OCI-LY3 (cell line): ENCODE data around the gene PDCD6IP.

Source experiments
- H2AFZ ChIP-seq: fragments of 200-600, 300-600 bp; shearing (Covaris generic); 2 replicates; pipeline ENCODE4 v1.6.0; 2014; ENCODE audit warnings: antibody characterized with exemption, low read depth, low read length
- H3K27ac ChIP-seq: fragments of 200-600, 300-600 bp; sonication (generic); 2 replicates; pipeline ENCODE4 v1.5.1; 2014; ENCODE audit warnings: mild to moderate bottlenecking, low read length, moderate library complexity, mixed read lengths
- H3K27me3 ChIP-seq: fragments of 200-600, 300-600 bp; sonication (generic); 2 replicates; pipeline ENCODE4 v1.6.1; 2014; ENCODE audit warnings: low read depth, low read length, mixed read lengths
- H3K36me3 ChIP-seq: fragments of 200-600, 300-600 bp; sonication (generic); replicated peaks from 2 replicates; pipeline ENCODE3; 2014; ENCODE audit warnings: low read depth, low read length, mixed read lengths
- H3K4me1 ChIP-seq: fragments of 300-600, 200-600 bp; sonication (generic); 2 replicates; pipeline ENCODE4 v1.6.1; 2014; ENCODE audit warnings: low read length, mixed read lengths
- H3K4me2 ChIP-seq: fragments of 200-600, 300-600 bp; sonication (generic); 2 replicates; pipeline ENCODE4 v1.6.1; 2014; ENCODE audit warnings: low read length, mixed read lengths
- H3K4me3 ChIP-seq: fragments of 300-600, 200-600 bp; sonication (generic); 2 replicates; pipeline ENCODE4 v1.5.1; 2014; ENCODE audit warnings: antibody characterized with exemption, mild to moderate bottlenecking, low read length, moderate library complexity
- H3K79me2 ChIP-seq: fragments of 300-600, 200-600 bp; shearing (Covaris generic); 2 replicates; pipeline ENCODE4 v1.6.1; 2014; ENCODE audit warnings: mild to moderate bottlenecking, low read length, mixed read lengths
- H3K9ac ChIP-seq: fragments of 300-600, 200-600 bp; shearing (Covaris generic); 2 replicates; pipeline ENCODE4 v1.6.0; 2014; ENCODE audit warnings: mild to moderate bottlenecking, low read length, moderate library complexity
- H3K9me3 ChIP-seq: fragments of 200-600, 300-600 bp; shearing (Covaris generic); 2 replicates; pipeline ENCODE4 v1.6.1; 2014; ENCODE audit warnings: low read length, mixed read lengths; ENCODE audit not compliant: insufficient read depth
- H4K20me1 ChIP-seq: fragments of 200-600, 300-600 bp; sonication (generic); 2 replicates; pipeline ENCODE4 v1.6.1; 2016; ENCODE audit warnings: low read length, mixed read lengths; ENCODE audit not compliant: insufficient read depth
- EZH2phosphoT487 ChIP-seq: fragments of 200-600 bp; shearing (Covaris generic); IDR thresholded peaks from 2 replicates; pipeline ENCODE4 v1.6.1; 2018; ENCODE audit warnings: antibody characterized with exemption, mixed run types, low read depth
- TF ChIP-seq, protein P1 (sequence below): fragments of 200-600, 300-600 bp; sonication (generic); IDR thresholded peaks from 2 replicates; pipeline ENCODE4 v1.5.1; 2014; ENCODE audit warnings: antibody characterized with exemption, low read length, low read depth

PDCD6IP gene

GRCh38 chr3:33758281-33758680 is 40.1 kb upstream of the PDCD6IP start:
- H3K27ac ChIP-seq = no peak overlapping the region
- TF ChIP-seq EZH2phosphoT487 = no peak
- TF ChIP-seq, protein P1, sequence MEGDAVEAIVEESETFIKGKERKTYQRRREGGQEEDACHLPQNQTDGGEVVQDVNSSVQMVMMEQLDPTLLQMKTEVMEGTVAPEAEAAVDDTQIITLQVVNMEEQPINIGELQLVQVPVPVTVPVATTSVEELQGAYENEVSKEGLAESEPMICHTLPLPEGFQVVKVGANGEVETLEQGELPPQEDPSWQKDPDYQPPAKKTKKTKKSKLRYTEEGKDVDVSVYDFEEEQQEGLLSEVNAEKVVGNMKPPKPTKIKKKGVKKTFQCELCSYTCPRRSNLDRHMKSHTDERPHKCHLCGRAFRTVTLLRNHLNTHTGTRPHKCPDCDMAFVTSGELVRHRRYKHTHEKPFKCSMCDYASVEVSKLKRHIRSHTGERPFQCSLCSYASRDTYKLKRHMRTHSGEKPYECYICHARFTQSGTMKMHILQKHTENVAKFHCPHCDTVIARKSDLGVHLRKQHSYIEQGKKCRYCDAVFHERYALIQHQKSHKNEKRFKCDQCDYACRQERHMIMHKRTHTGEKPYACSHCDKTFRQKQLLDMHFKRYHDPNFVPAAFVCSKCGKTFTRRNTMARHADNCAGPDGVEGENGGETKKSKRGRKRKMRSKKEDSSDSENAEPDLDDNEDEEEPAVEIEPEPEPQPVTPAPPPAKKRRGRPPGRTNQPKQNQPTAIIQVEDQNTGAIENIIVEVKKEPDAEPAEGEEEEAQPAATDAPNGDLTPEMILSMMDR = no peak
- no peaks in the 10 kb centered on the region for H3K27me3 ChIP-seq
- H4K20me1 ChIP-seq = no peaks in the 10 kb centered on the region
- H3K79me2 ChIP-seq = no peaks in the 10 kb centered on the region
- peaks cover 11% of the 10 kb centered on the region; the same call in 1 of the 2 replicates for H3K9me3 ChIP-seq
- H3K36me3 ChIP-seq = no peaks in the 10 kb centered on the region
- H3K4me3 ChIP-seq = no peak overlapping the region
- no peaks in the 10 kb centered on the region for H3K4me1 ChIP-seq
- no peak overlapping the region for H3K4me2 ChIP-seq
- no peak overlapping the region for H3K9ac ChIP-seq
- no peak overlapping the region for H2AFZ ChIP-seq

DNA sequence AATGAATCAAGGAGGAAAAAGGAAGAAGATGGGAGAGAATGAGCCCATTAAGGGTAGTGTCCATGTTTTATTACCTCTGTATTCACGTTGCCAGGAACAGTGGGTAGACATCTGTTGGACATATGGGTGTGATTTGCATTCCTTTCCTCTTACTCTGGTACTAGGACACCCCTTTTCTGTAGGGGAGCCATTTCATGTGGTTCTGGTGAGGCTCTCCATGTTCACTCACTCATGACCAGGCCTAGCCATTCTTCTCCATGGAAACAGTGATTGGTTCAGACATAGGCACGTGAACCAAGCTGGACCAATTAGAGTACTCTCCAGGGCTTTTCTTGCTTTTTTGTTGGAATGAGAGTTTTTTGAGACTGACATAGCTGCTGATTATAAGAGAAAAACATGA is 39.6 kb upstream of the PDCD6IP start:
- Histone ChIP-seq H3K79me2 (no peaks in the 10 kb centered on the region), H3K4me3 (no peak overlapping the region), H2AFZ (no peak overlapping the region), H3K4me1 (no peaks in the 10 kb centered on the region), H3K9me3 (peaks cover 11% of the 10 kb centered on the region; the same call in 1 of the 2 replicates), H3K4me2 (no peak overlapping the region), H4K20me1 (no peaks in the 10 kb centered on the region), H3K9ac (no peak overlapping the region), H3K27me3 (no peaks in the 10 kb centered on the region), H3K36me3 (no peaks in the 10 kb centered on the region), H3K27ac (no peak overlapping the region)
- TF ChIP-seq EZH2phosphoT487 = no peak
- TF ChIP-seq, protein P1 = no peak

- Histone ChIP-seq H3K79me2 (no peaks in the 10 kb centered on the region), H3K9ac (no peak overlapping the region), H3K36me3 (no peaks in the 10 kb centered on the region), H3K4me1 (no peaks in the 10 kb centered on the region), H3K9me3 (no peaks in the 10 kb centered on the region), H3K27me3 (no peaks in the 10 kb centered on the region), H2AFZ (no peak overlapping the region), H3K27ac (no peak overlapping the region), H4K20me1 (no peaks in the 10 kb centered on the region), H3K4me2 (no peak overlapping the region), H3K4me3 (no peak overlapping the region)
- TF ChIP-seq EZH2phosphoT487 = no peak
- TF ChIP-seq, protein P1 = no peak
Measured at GRCh38 chr3:33768578-33769330, 29.7 kb upstream of the PDCD6IP start.

DNA sequence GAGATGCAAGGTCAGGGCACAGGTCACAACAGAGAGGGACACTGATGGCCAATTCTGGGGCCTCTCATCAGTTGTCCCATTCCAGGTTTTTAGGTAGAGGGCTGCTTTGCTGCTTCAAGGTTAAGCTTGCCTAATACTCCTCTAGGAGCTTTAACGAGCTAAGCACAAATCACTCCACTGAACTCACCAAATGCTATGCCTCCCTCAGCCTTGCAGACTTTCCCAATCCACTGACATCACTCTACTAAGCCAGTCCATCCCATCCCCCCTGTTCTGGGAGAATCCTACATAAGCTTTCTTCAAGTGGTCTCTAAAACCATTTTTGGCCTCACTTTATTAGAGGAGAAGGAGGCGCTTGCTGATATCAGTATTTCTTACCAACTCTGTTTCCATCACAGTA is 24.8 kb upstream of the PDCD6IP start:
- Histone ChIP-seq H4K20me1 (no peaks in the 10 kb centered on the region), H3K4me3 (no peak overlapping the region), H3K36me3 (no peaks in the 10 kb centered on the region), H3K9me3 (no peaks in the 10 kb centered on the region), H3K4me2 (no peak overlapping the region), H2AFZ (no peak overlapping the region; the same call in 1 of the 2 replicates), H3K4me1 (peaks cover 4% of the 10 kb centered on the region; the same call in 1 of the 2 replicates), H3K27ac (no peak overlapping the region), H3K79me2 (no peaks in the 10 kb centered on the region), H3K27me3 (no peaks in the 10 kb centered on the region), H3K9ac (no peak overlapping the region)
- TF ChIP-seq EZH2phosphoT487 = no peak
- TF ChIP-seq, protein P1 = no peak
